HEK293 (cell line): ENCODE data around the gene C2orf49.

Experiments used
- CTCF ChIA-PET: fragments of 350-600 bp; formaldehyde crosslinking; extraction: SDS; loops from one replicate; lab custom pipeline; 2021; ENCODE audit warnings: antibody characterized with exemption; lab: Yijun Ruan, JAX
- POLR2A ChIA-PET: fragments of 300-600 bp; formaldehyde crosslinking; extraction: SDS; loops from one replicate; lab custom pipeline; 2020; ENCODE audit warnings: antibody characterized with exemption, inconsistent platforms; lab: Yijun Ruan, JAX
- H3K27ac ChIP-seq: fragments of 200-500 bp; sonication (Bioruptor generic); 2 replicates; pipeline ENCODE4 v1.5.1; 2014; ENCODE audit warnings: low read depth, low read length, control low read depth, inconsistent platforms; ENCODE audit errors: extremely low read depth
- H3K36me3 ChIP-seq, 2 experiments: fragments of 200-500 bp in 1 of 2; sonication (Bioruptor generic) in 1 of 2; 1 replicate in 1 of 2; 2 replicates in 1 of 2; pipeline ENCODE4 v1.5.1; 2014 to 2017; ENCODE audit warnings: inconsistent platforms in 2 of 2, low read length in 2 of 2; ENCODE audit not compliant: control insufficient read depth in 2 of 2, insufficient read depth in 1 of 2
- H3K4me1 ChIP-seq: fragments of 200-500 bp; sonication (Bioruptor generic); 2 replicates; pipeline ENCODE4 v1.5.1; 2014; ENCODE audit warnings: mild to moderate bottlenecking, low read length, inconsistent platforms; ENCODE audit not compliant: control insufficient read depth, insufficient read depth
- H3K4me3 ChIP-seq: 2 replicates; pipeline ENCODE4 v1.5.1; 2011; ENCODE audit warnings: low read depth, mild to moderate bottlenecking, control low read depth, low read length, moderate library complexity
- H3K9me3 ChIP-seq: fragments of 200-500 bp; sonication (Bioruptor generic); 2 replicates; pipeline ENCODE4 v1.5.1; 2014; ENCODE audit warnings: low read depth, low read length, inconsistent platforms; ENCODE audit not compliant: control insufficient read depth, insufficient read depth
- AEBP2 ChIP-seq: fragments of 450-650 bp; formaldehyde crosslinking; IDR thresholded peaks from 2 replicates; pipeline ENCODE4 v1.5.1; 2016; ENCODE audit warnings: missing biosample characterization, missing genetic modification characterization, borderline replicate concordance
- CTCF ChIP-seq: fragments of 450-650 bp; formaldehyde crosslinking; IDR thresholded peaks from 2 replicates; pipeline ENCODE4 v1.5.1; 2016; ENCODE audit warnings: missing biosample characterization, missing genetic modification characterization
- KLF1 ChIP-seq: fragments of 450-650 bp; formaldehyde crosslinking; IDR thresholded peaks from 2 replicates; pipeline ENCODE4 v1.5.1; 2016; ENCODE audit warnings: missing biosample characterization, missing genetic modification characterization
- ZNF112 ChIP-seq: fragments of 450-650 bp; formaldehyde crosslinking; IDR thresholded peaks from 2 replicates; pipeline ENCODE4 v1.5.0; 2017; ENCODE audit warnings: missing biosample characterization, missing genetic modification characterization
- ZNF146 ChIP-seq: fragments of 450-650 bp; formaldehyde crosslinking; IDR thresholded peaks from 2 replicates; pipeline ENCODE4 v1.5.1; 2016; ENCODE audit warnings: missing biosample characterization, missing genetic modification characterization
- ZNF155 ChIP-seq: fragments of 450-650 bp; formaldehyde crosslinking; IDR thresholded peaks from 2 replicates; pipeline ENCODE4 v1.5.1; 2016; ENCODE audit warnings: missing biosample characterization, missing genetic modification characterization
- ZNF26 ChIP-seq: fragments of 450-650 bp; formaldehyde crosslinking; IDR thresholded peaks from 2 replicates; pipeline ENCODE4 v1.5.1; 2016; ENCODE audit warnings: missing biosample characterization, missing genetic modification characterization
- ZNF561 ChIP-seq: fragments of 450-650 bp; IDR thresholded peaks from 2 replicates; pipeline ENCODE4 v1.5.1; 2018; ENCODE audit warnings: missing biosample characterization, missing genetic modification characterization, borderline replicate concordance
- ZNF600 ChIP-seq: fragments of 450-650 bp; formaldehyde crosslinking; IDR thresholded peaks from 2 replicates; pipeline ENCODE4 v1.5.1; 2016; ENCODE audit warnings: missing biosample characterization, missing genetic modification characterization
- ZNF639 ChIP-seq: fragments of 450-650 bp; formaldehyde crosslinking; IDR thresholded peaks from 2 replicates; pipeline ENCODE4 v1.5.1; 2016; ENCODE audit warnings: missing biosample characterization, missing genetic modification characterization
- ZNF654 ChIP-seq: fragments of 450-650 bp; formaldehyde crosslinking; IDR thresholded peaks from 2 replicates; pipeline ENCODE4 v1.5.1; 2016; ENCODE audit warnings: low read depth, missing biosample characterization, missing genetic modification characterization
- ZSCAN18 ChIP-seq: fragments of 450-650 bp; formaldehyde crosslinking; IDR thresholded peaks from 2 replicates; pipeline ENCODE4 v1.5.1; 2016; ENCODE audit warnings: missing biosample characterization, missing genetic modification characterization

Gene C2orf49

GRCh38 chr2:105291981-105292380 lies 45.4 kb upstream of the C2orf49 start (continued):
- TF ChIP-seq KLF1 (tag by site-specific recombination) (no peak), AEBP2 (tag by site-specific recombination) (no peak), ZNF146 (no peak)

- Histone ChIP-seq H3K4me3 (no peak overlapping the region), H3K9me3 (no peaks in the 10 kb centered on the region), H3K36me3 (peaks cover 27 to 58% of the 10 kb centered on the region in 2 experiments), H3K4me1 (no peaks in the 10 kb centered on the region), H3K27ac (no peak overlapping the region)
- ChIA-PET POLR2A (no interaction called here), CTCF (interaction anchor here (0.7 to 2.8 kb wide), 19 partner anchors 13 to 259 kb away, joined by 3 to 33 read pairs (median 4); no protein-coding TSS in a partner anchor)
- TF ChIP-seq ZNF26 (tag by site-specific recombination) (no peak), ZSCAN18 (tag by site-specific recombination) (no peak), ZNF112 (tag by site-specific recombination) (no peak), ZNF561 (tag by site-specific recombination) (no peak), ZNF155 (no peak)
Observed at GRCh38 chr2:105294046-105294445, 43.3 kb upstream of the C2orf49 start.

- Histone ChIP-seq H3K9me3 (no peaks in the 10 kb centered on the region), H3K4me3 (no peak overlapping the region), H3K4me1 (no peaks in the 10 kb centered on the region), H3K27ac (no peak overlapping the region), H3K36me3 (peaks cover 27 to 54% of the 10 kb centered on the region in 2 experiments)
- POLR2A ChIA-PET, result interaction anchor here (0.7 to 1.1 kb wide), 3 partner anchors 34 to 42 kb away, joined by 3 to 5 read pairs (median 3); partner anchors contain the start of gene C2orf49
- TF ChIP-seq CTCF (tag by site-specific recombination) (peak; percentile 60; the same call in 1 of the 2 replicates), ZNF639 (tag by site-specific recombination) (no peak), ZNF600 (tag by site-specific recombination) (peak; percentile 32; the same call in 1 of the 2 replicates), ZNF654 (tag by site-specific recombination) (peak; percentile 29)
- CTCF ChIA-PET, result interaction anchor here (0.6 to 2.8 kb wide), 28 partner anchors 10 to 226 kb away, joined by 3 to 33 read pairs (median 4); no protein-coding TSS in a partner anchor
Observed at GRCh38 chr2:105294844-105295481, 42.4 kb upstream of the C2orf49 start.
